OCI-LY7 (cell line): ENCODE data around the gene ABI3BP. TPM values are rescaled to one million over a fixed set of nuclear protein-coding genes. Genes with fewer than 3 reads are reported as not detected.

Experiments used
- BruUV-seq: library from RNA; stranded (reverse); fragments of 400-500 nt; replicated peaks from 2 replicates; lab custom pipeline; 2021; lab: Mats Ljungman, UMichigan
- CTCF ChIA-PET: fragments of 300-600 bp; sonication (Branson Sonifier 250); formaldehyde crosslinking; loops from one replicate; lab custom pipeline; 2022; ENCODE audit warnings: antibody characterized with exemption; ENCODE audit not compliant: unreplicated experiment; lab: Charles Lee
- POLR2A ChIA-PET: fragments of 300-600 bp; sonication (Branson Sonifier 250); formaldehyde crosslinking; loops from one replicate; lab custom pipeline; 2022; ENCODE audit warnings: antibody characterized with exemption; lab: Charles Lee
- DNase-seq: peaks from one replicate; pipeline ENCODE4 v3.0.0-alpha.2; 2015; ENCODE audit warnings: low spot score
- H2AFZ ChIP-seq: fragments of 200-600 bp; sonication (generic), shearing (Covaris generic); 2 replicates; pipeline ENCODE4 v1.6.1; 2014; ENCODE audit warnings: mild to moderate bottlenecking, antibody characterized with exemption, low read length, moderate library complexity
- H3K27ac ChIP-seq: fragments of 200-600 bp; sonication (generic); 2 replicates; pipeline ENCODE4 v1.5.1; 2014; ENCODE audit warnings: mixed run types, low read depth, mild to moderate bottlenecking, moderate library complexity, low read length, inconsistent platforms; ENCODE audit not compliant: poor library complexity, severe bottlenecking
- H3K36me3 ChIP-seq: fragments of 200-600 bp; sonication (generic); 2 replicates; pipeline ENCODE4 v1.6.1; 2014; ENCODE audit warnings: mild to moderate bottlenecking, antibody characterized with exemption, low read length, moderate library complexity, mixed read lengths; ENCODE audit not compliant: insufficient read depth
- H3K4me1 ChIP-seq: fragments of 200-600 bp; sonication (generic); 2 replicates; pipeline ENCODE4 v1.5.1; 2014; ENCODE audit warnings: mild to moderate bottlenecking, low read length; ENCODE audit not compliant: insufficient read depth, poor library complexity, severe bottlenecking
- H3K4me2 ChIP-seq: fragments of 200-600 bp; sonication (generic); 2 replicates; pipeline ENCODE4 v1.6.1; 2014; ENCODE audit warnings: mild to moderate bottlenecking, low read length
- H3K4me3 ChIP-seq: fragments of 200-600 bp; sonication (generic); 2 replicates; pipeline ENCODE4 v1.5.1; 2014; ENCODE audit warnings: mild to moderate bottlenecking, low read depth, low read length; ENCODE audit not compliant: poor library complexity, severe bottlenecking
- H3K79me2 ChIP-seq: fragments of 200-600 bp; sonication (generic); 2 replicates; pipeline ENCODE4 v1.6.1; 2016; ENCODE audit warnings: low read depth, mild to moderate bottlenecking, low read length, moderate library complexity, mixed read lengths; ENCODE audit not compliant: insufficient read depth
- H3K9me2 ChIP-seq: fragments of 200-600 bp; sonication (generic); 2 replicates; pipeline ENCODE4 v1.6.1; 2016; ENCODE audit warnings: mild to moderate bottlenecking, low read length, mixed read lengths; ENCODE audit not compliant: insufficient read depth
- H3K9me3 ChIP-seq: fragments of 200-600 bp; sonication (generic); 2 replicates; pipeline ENCODE4 v1.6.1; 2014; ENCODE audit warnings: mild to moderate bottlenecking, mixed run types, low read length, mixed read lengths
- H4K20me1 ChIP-seq: fragments of 200-600 bp; sonication (generic); 2 replicates; pipeline ENCODE4 v1.6.1; 2014; ENCODE audit warnings: mild to moderate bottlenecking, antibody characterized with exemption, low read length, moderate library complexity, mixed read lengths; ENCODE audit not compliant: insufficient read depth
- CTCF ChIP-seq: fragments of 200-600 bp; sonication (generic); conservative IDR thresholded peaks from 2 replicates; pipeline ENCODE4 v1.5.1; 2014; ENCODE audit warnings: mild to moderate bottlenecking, antibody characterized with exemption, low read length, moderate library complexity, mixed read lengths
- EZH2phosphoT487 ChIP-seq: fragments of 200-600 bp; sonication (generic); IDR thresholded peaks from 2 replicates; pipeline ENCODE4 v1.6.1; 2018; ENCODE audit warnings: low read depth, borderline replicate concordance, mild to moderate bottlenecking, mixed run types, antibody characterized with exemption, low read length, moderate library complexity, mixed read lengths
- intact Hi-C: fragments of 100-400 bp; cut with micrococcal nuclease; formaldehyde crosslinking; loops from one replicate; pipeline ENCODE4 v1.10.0; 2022; ENCODE audit not compliant: unreplicated experiment
- total RNA-seq, 2 experiments: library from RNA; depleted of rRNA in 1 of 2; stranded (reverse); fragments of >200 nt in 1 of 2; shearing (Covaris generic) in 1 of 2; gene quantifications; 2 replicates each; pipeline ENCODE4 v1.2.3, GENCODE V29; 2014 to 2022

ABI3BP gene
- total RNA-seq, 2 experiments from 2014 or later = not detected

- no peak overlapping the region for H3K27ac ChIP-seq
- H3K36me3 ChIP-seq = no peaks in the 10 kb centered on the region
- TF ChIP-seq CTCF (no peak), EZH2phosphoT487 (no peak)
- intact Hi-C loops = no loop called here
- no peak for DNase-seq
- no peak overlapping the region for H3K4me3 ChIP-seq
- no peak overlapping the region for H2AFZ ChIP-seq
- H4K20me1 ChIP-seq = no peaks in the 10 kb centered on the region
- ChIA-PET CTCF (no interaction called here), POLR2A (interaction anchor here (1.1 kb wide), 2 partner anchors 9 to 16 kb away, joined by 3 to 6 read pairs; no protein-coding TSS in a partner anchor)
- no peak overlapping the region for H3K4me2 ChIP-seq
- no TSS peak for BruUV-seq
- H3K79me2 ChIP-seq = no peaks in the 10 kb centered on the region
- no peaks in the 10 kb centered on the region for H3K9me2 ChIP-seq
- no peaks in the 10 kb centered on the region for H3K9me3 ChIP-seq
- H3K4me1 ChIP-seq = no peaks in the 10 kb centered on the region
Observed at GRCh38 chr3:100912976-100913545, 80.2 kb downstream of the ABI3BP start.

GRCh38 chr3:100912571-100912970, 80.7 kb downstream of the ABI3BP start:
- no peak for TF ChIP-seq CTCF
- no peak for TF ChIP-seq EZH2phosphoT487
- no peaks in the 10 kb centered on the region for H4K20me1 ChIP-seq
- ChIA-PET CTCF (no interaction called here), POLR2A (interaction anchor here (0.6 to 1.1 kb wide), 4 partner anchors 9 to 275 kb away, joined by 3 to 6 read pairs (median 4); no protein-coding TSS in a partner anchor)
- no TSS peak for BruUV-seq
- H3K4me2 ChIP-seq = no peak overlapping the region
- intact Hi-C loops = no loop called here
- H3K9me2 ChIP-seq = no peaks in the 10 kb centered on the region
- DNase-seq = no peak
- no peak overlapping the region for H3K27ac ChIP-seq
- H3K79me2 ChIP-seq = no peaks in the 10 kb centered on the region
- H3K4me1 ChIP-seq = no peaks in the 10 kb centered on the region
- H3K4me3 ChIP-seq = no peak overlapping the region
- H2AFZ ChIP-seq = no peak overlapping the region
- no peaks in the 10 kb centered on the region for H3K9me3 ChIP-seq
- no peaks in the 10 kb centered on the region for H3K36me3 ChIP-seq

- no peak for DNase-seq
- Histone ChIP-seq H3K4me3 (no peak overlapping the region), H3K4me1 (no peaks in the 10 kb centered on the region), H3K79me2 (no peaks in the 10 kb centered on the region), H3K27ac (no peak overlapping the region), H3K36me3 (no peaks in the 10 kb centered on the region), H3K9me2 (no peaks in the 10 kb centered on the region), H4K20me1 (no peaks in the 10 kb centered on the region), H3K9me3 (no peaks in the 10 kb centered on the region), H3K4me2 (no peak overlapping the region), H2AFZ (no peak overlapping the region)
- ChIA-PET CTCF (no interaction called here), POLR2A (interaction anchor here (0.6 to 1.1 kb wide), 6 partner anchors 10 to 275 kb away, joined by 3 to 6 read pairs (median 4); no protein-coding TSS in a partner anchor)
- intact Hi-C loops = no loop called here
- TF ChIP-seq EZH2phosphoT487 (no peak), CTCF (no peak)
- no TSS peak for BruUV-seq
Observed at GRCh38 chr3:100911956-100912355, 81.3 kb downstream of the ABI3BP start.
